GM18499 (cell line): ENCODE data around the gene FAM222A.

Experiments
- ATAC-seq: cut with Tn5 transposase; IDR thresholded peaks from one replicate; pipeline ENCODE4 v1.9.1; 2021; ENCODE audit warnings: moderate number of reproducible peaks; ENCODE audit not compliant: insufficient read depth, unreplicated experiment

The FAM222A gene

DNA sequence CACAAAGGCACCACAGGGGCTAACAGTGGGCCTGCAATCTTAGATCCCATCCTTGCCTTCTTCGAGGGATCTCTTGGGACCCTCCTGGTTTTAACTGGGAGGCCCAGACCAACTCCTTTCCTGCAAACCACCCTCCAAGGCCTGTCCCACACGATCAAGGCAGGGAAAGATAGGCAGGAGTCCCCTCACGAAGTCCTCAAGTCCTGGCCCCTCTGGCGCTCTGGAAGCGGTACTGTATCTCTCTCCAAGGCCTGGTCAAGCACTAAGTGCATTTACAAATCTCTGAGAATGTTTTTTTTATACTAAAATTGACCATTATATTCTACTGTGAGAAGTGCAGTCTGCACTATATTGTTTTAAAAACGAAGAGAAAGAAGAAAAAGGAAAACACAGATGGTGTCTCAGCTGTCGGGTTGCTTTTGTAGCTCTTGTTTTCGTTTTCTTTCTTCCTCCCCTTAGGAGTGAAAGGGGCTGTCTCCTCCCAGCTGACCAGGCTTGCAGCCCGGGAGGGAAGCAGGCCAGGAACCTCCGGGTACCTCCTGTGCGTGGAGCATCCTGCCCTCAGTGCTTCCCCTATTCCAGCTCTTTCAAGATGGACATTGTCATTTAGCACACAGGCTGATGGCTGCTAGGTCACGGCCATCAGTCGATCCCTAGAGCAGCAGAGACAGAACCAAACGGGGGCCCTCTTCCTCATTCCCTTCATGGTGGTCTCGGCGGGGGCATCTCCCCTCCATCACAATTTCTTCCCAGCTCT, 56.7 kb downstream of the FAM222A start:
- no peak for ATAC-seq

DNA sequence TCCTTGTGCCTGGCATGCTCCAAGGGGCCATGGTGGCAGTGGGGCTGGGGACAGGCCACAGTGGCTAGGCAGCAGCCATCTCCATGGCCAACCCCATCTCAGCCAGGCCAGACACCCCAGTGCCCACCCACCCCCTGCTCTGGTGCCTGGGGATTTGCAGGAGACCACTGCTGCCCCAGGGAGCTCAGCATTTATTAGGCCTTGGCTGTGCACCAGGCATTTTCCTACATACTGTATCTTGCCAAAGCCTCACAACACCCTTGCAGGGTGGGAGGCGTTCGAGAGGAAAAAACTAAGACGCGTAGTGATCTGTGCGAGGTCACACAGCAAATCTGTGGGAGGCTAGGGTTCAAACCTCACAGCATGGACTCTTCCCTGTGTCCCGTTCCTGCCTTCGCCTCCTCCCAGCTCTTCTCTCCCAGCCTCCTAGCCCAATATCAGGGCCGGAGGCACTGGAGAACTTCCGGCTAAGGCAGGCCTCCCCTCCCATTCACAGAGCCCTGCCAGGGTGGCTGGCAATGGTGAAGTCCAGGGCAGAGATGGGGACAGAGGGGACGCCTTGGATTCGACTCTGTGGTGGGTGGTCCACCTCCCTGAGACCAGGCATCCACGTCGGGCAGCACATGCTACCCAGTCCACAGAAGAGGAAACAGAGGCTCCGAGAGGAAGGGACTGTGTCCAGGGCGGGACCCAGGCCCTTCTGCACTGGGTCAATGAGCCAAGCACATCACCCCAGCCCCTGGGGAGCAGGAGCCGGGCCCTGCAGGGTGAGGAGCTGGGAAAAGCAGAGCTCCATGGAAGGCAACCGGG, 57.4 kb downstream of the FAM222A start:
- no peak for ATAC-seq

GRCh38 chr12:109771746-109772621, 58.4 kb downstream of the FAM222A start:
- ATAC-seq, result no peak

DNA sequence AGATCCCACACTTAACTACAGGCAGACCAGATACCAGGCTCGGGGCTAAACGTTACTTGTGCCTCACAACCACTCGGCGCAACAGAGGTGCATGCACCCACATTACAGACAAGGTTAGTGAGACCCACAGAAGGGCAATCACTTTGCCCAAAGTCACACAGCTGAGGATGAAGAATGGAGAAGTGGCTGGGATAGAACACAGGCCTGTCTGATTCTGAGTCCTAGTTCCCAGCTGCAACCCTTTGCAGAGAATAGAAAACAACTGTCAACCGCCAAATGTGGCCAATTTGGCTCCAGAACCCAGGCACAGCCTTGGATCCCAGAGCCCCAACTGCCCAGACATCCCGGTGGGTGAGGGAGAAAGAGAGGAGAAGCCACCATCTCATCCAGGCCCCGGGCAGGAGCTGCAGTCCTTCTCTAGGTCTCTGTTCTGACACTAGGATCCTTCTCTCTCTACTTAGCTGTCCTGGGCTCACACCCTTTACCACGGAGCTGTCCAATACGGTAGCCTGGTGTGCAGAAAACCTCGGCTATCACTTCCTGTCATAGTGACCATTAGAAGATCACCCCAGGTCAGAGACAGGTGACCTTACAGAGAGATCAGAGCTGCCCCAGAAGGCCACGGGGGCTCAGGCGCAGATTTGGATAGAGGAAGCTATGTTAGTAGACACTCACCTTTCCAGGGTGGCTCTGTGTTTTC, 59.1 kb downstream of the FAM222A start:
- ATAC-seq, result no peak

DNA sequence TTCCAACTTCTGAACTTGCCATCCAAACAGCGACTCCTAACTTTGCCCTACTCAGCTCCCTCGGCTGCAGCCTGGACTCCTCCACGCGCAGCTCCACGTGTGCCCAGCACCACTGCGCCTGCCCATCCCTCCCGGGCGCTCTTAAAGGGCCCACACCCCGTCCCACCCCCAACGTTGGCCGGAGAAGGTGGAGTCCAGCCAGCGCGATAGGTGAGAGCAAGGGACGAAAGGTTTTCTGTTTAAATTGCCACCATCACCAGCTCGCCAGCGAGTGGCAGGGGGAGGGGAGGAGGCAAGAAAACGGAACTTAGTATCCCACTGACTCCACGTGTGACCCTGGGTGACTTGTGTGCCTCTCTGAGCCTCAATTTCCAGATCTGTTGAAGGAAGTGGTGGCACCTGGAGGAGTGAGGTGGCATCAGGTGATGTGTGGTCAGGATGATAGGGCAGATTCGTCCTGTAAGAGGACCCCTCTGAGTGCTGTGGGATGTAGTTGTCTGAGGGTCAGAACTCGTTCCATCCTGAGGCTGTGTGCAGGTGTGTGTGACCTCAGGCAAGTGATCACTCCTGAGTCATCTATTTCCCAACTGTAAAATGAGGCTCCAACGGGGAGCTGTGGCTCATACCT, 59.9 kb downstream of the FAM222A start:
- no peak for ATAC-seq

DNA sequence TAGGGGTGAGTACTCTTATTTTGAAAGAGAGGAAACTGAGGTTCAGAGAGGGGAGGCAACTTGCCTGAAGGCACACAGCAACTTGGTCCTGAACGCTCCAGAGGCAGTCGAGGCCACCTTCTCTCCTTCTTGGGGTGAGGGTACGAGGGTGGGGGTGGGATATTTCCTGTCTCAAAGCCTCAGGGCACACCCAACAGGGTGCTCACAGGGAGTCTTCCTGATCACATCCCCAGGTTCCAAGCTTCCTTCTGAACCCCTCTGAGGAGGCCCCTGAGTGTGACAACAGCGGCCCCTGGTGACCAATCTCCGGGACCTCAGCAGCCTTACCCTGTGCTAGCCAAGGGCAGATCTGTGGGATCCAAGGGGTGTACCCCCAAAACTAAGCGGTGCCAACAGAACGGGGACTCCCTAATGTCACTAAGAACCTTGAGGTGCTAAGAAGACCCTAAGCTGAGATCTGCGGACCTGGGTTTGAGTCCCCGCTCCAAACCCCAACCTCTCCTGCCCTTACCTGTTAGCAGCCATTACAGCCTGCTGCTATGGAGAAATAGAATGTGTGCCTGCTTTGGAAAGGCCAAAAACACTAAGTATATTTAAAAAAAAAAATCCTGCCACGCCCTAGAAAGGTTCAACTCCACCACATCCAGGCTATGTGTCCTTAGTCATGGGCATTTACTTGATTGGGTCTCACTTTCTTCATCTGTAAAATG, 61.7 kb downstream of the FAM222A start:
- no peak for ATAC-seq

GRCh38 chr12:109776624-109777023, 63.0 kb downstream of the FAM222A start:
- ATAC-seq, result no peak

- no peak for ATAC-seq
Measured at GRCh38 chr12:109777544-109777943, 63.9 kb downstream of the FAM222A start.

GRCh38 chr12:109778684-109779083, 65.1 kb downstream of the FAM222A start:
- no peak for ATAC-seq

DNA sequence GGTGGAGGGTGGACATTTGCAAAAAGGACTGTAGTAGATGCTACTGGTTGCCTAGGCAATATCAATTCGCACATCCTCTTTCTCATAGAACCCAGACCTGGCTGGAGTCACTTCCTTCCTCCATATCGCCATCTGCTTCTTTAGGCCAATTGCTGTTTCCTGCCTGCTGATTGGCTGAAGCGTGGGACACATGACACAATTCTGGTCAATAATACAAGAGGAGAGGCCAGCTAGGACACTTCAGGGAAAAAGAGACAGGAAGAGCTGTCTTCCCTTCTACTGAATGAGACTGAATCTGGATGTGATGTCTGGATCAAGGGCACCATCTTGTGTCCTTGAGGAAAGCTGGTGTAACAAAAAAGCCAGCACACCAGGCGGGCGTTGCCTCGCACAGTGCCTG, 65.8 kb downstream of the FAM222A start:
- no peak for ATAC-seq

- ATAC-seq, result no peak
Measured at GRCh38 chr12:109781668-109782325, 68.2 kb downstream of the FAM222A start.

GRCh38 chr12:109782326-109782703, 68.7 kb downstream of the FAM222A start:
- ATAC-seq, result no peak

- ATAC-seq, result no peak
Measured at GRCh38 chr12:109783135-109783964, 69.7 kb downstream of the FAM222A start.

DNA sequence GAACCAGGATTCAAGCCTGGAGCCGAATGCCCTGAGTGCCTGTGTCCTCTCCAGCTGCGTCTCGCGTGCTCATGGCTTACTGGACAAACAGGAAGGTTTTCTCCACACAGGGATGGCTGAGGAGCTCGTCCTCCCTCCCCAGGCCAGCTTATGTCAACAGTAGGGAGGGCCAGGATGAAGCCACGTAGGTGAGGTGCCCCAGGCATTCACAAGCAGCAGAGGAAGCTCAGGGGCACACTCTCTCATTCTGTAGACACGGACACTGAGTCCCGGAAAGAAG, 70.3 kb downstream of the FAM222A start:
- no peak for ATAC-seq

- no peak for ATAC-seq
Measured at GRCh38 chr12:109785854-109786253, 72.2 kb downstream of the FAM222A start.

- no peak for ATAC-seq
Measured at GRCh38 chr12:109786799-109787198, 73.2 kb downstream of the FAM222A start.

GRCh38 chr12:109789526-109790048, 76.0 kb downstream of the FAM222A start:
- ATAC-seq, result no peak

DNA sequence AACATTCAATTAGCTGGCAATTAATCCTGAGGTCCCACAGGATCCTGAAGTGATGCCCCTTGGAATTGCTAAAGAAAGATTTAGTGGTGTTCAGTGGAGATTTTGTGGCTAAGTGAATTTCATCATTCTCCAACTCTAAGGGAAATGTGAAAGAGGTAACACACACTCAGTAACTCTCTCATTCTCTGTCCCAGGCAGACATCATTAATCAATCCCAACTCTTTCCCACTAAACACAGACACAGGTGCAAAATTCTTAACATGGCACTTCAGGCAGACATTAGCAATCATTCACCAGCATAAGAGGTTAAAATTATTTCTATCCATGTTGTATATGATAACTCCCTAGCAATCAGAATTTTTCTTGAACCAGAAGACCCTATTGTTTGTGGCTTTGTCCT, 79.4 kb downstream of the FAM222A start:
- no peak for ATAC-seq
